Fibroblast of villous mesenchyme (primary cell): Measurements from ENCODE around the gene UBR1. TPM values are rescaled to one million over a fixed set of nuclear protein-coding genes. Genes with fewer than 3 reads are reported as not detected.
"Not testable (repeated sequence)": the region's sequence is repeated elsewhere in the genome, so short reads cannot be mapped to it uniquely, and the experiment has no call there.

Experiments
- DNase-seq: peaks from one replicate; pipeline ENCODE4 v3.0.0-alpha.2; 2010; ENCODE audit warnings: low read depth
- H3K4me3 ChIP-seq: 2 replicates; pipeline ENCODE4 v1.5.1; 2011; ENCODE audit warnings: low read depth, mild to moderate bottlenecking, low read length
- CTCF ChIP-seq: IDR thresholded peaks from 2 replicates; pipeline ENCODE4 v1.5.1; 2012; ENCODE audit warnings: low read depth, mild to moderate bottlenecking, low read length; ENCODE audit not compliant: insufficient read depth
- total RNA-seq: library from RNA; depleted of rRNA; stranded (reverse); fragments of >200 nt; gene quantifications from 2 replicates; pipeline ENCODE4 v1.2.3, GENCODE V29; 2012

The UBR1 gene
- total RNA-seq, 1 donor, result 76.0 TPM

- DNase-seq, result no peak
- H3K4me3 ChIP-seq, result no peak overlapping the region
- no peak for TF ChIP-seq CTCF
Measured at GRCh38 chr15:43070249-43070648, 35.6 kb downstream of the UBR1 start.

GRCh38 chr15:43067717-43068461, 37.9 kb downstream of the UBR1 start:
- peak; percentile 25 for DNase-seq
- no peak overlapping the region for H3K4me3 ChIP-seq
- no peak for TF ChIP-seq CTCF

GRCh38 chr15:43056696-43057095, 49.1 kb downstream of the UBR1 start:
- no peak overlapping the region for H3K4me3 ChIP-seq
- TF ChIP-seq CTCF, result no peak
- DNase-seq, result no peak

GRCh38 chr15:43052860-43053259, 53.0 kb downstream of the UBR1 start:
- no peak for DNase-seq
- no peak for TF ChIP-seq CTCF
- H3K4me3 ChIP-seq, result no peak overlapping the region

GRCh38 chr15:43048935-43049334, 56.9 kb downstream of the UBR1 start:
- H3K4me3 ChIP-seq, result no peak overlapping the region
- no peak for DNase-seq
- no peak for TF ChIP-seq CTCF

- no peak overlapping the region for H3K4me3 ChIP-seq
- no peak for TF ChIP-seq CTCF
- DNase-seq, result no peak
Measured at GRCh38 chr15:43046484-43046883, 59.4 kb downstream of the UBR1 start.

- TF ChIP-seq CTCF, result no peak
- H3K4me3 ChIP-seq, result no peak overlapping the region
- no peak for DNase-seq
Measured at GRCh38 chr15:43042885-43043284, 63.0 kb downstream of the UBR1 start.

GRCh38 chr15:43041085-43041484, 64.8 kb downstream of the UBR1 start:
- H3K4me3 ChIP-seq, DNase-seq: not testable (repeated sequence)

- DNase-seq, H3K4me3 ChIP-seq: not testable (repeated sequence)
Measured at GRCh38 chr15:43035240-43035639, 70.6 kb downstream of the UBR1 start.
